MM.1S (cell line): ENCODE data around the gene TUFM.
"Not testable (repeated sequence)": the region's sequence is repeated elsewhere in the genome, so short reads cannot be mapped to it uniquely, and the experiment has no call there.

Source experiments
- DNase-seq: peaks from one replicate; pipeline ENCODE4 v3.0.0-alpha.2; 2015
- H2AFZ ChIP-seq: fragments of 300-600 bp; sonication (generic); 2 replicates; pipeline ENCODE4 v1.6.0; 2016; ENCODE audit warnings: antibody characterized with exemption, low read length
- H3F3A ChIP-seq: fragments of 300-600 bp; sonication (generic); 2 replicates; pipeline ENCODE4 v1.6.1; 2016; ENCODE audit warnings: mild to moderate bottlenecking, antibody characterized with exemption, low read length, moderate library complexity, mixed read lengths; ENCODE audit not compliant: insufficient read depth
- H3K27ac ChIP-seq: fragments of 300-600 bp; sonication (generic); 2 replicates; pipeline ENCODE4 v1.5.1; 2016; ENCODE audit warnings: mild to moderate bottlenecking, low read length
- H3K27me3 ChIP-seq: fragments of 300-600 bp; sonication (generic); replicated peaks from 2 replicates; pipeline ENCODE4 v1.6.0; 2016; ENCODE audit warnings: low read length; ENCODE audit not compliant: insufficient read depth
- H3K36me3 ChIP-seq: fragments of 300-600 bp; sonication (generic); replicated peaks from 2 replicates; pipeline ENCODE4 v1.6.1; 2016; ENCODE audit warnings: mild to moderate bottlenecking, low read length, mixed read lengths; ENCODE audit not compliant: insufficient read depth
- H3K4me1 ChIP-seq: fragments of 300-600 bp; sonication (generic); 2 replicates; pipeline ENCODE4 v1.6.1; 2016; ENCODE audit warnings: low read length, mixed read lengths
- H3K4me2 ChIP-seq: fragments of 300-600 bp; sonication (generic); 2 replicates; pipeline ENCODE4 v1.6.0; 2016; ENCODE audit warnings: low read depth, low read length
- H3K4me3 ChIP-seq: fragments of 300-600 bp; sonication (generic); 2 replicates; pipeline ENCODE4 v1.5.1; 2016; ENCODE audit warnings: low read length, mixed read lengths
- H3K79me2 ChIP-seq: fragments of 300-600 bp; sonication (generic); 2 replicates; pipeline ENCODE4 v1.6.1; 2016; ENCODE audit warnings: mixed run types, low read length, mixed read lengths
- H3K9ac ChIP-seq: fragments of 300-600 bp; sonication (generic); 2 replicates; pipeline ENCODE4 v1.6.1; 2016; ENCODE audit warnings: low read length, mixed read lengths
- H3K9me2 ChIP-seq: fragments of 300-600 bp; sonication (generic); replicated peaks from 2 replicates; pipeline ENCODE4 v1.6.1; 2016; ENCODE audit warnings: mild to moderate bottlenecking, low read length, mixed read lengths; ENCODE audit not compliant: insufficient read depth
- H3K9me3 ChIP-seq: fragments of 300-600 bp; sonication (generic); replicated peaks from 2 replicates; pipeline ENCODE4 v1.6.1; 2016; ENCODE audit warnings: mild to moderate bottlenecking, low read length, mixed read lengths; ENCODE audit not compliant: insufficient read depth
- H4K20me1 ChIP-seq: fragments of 300-600 bp; sonication (generic); 2 replicates; pipeline ENCODE4 v1.6.1; 2016; ENCODE audit warnings: mild to moderate bottlenecking, low read length, moderate library complexity, mixed read lengths; ENCODE audit not compliant: insufficient read depth
- EZH2 ChIP-seq: fragments of 300-600 bp; sonication (generic); optimal IDR thresholded peaks from 2 replicates; pipeline ENCODE3; 2017; ENCODE audit warnings: low read depth, mild to moderate bottlenecking, antibody characterized with exemption, low read length, mixed read lengths
- EZH2phosphoT487 ChIP-seq: fragments of 300-600 bp; sonication (generic); IDR thresholded peaks from 2 replicates; pipeline ENCODE4 v1.6.1; 2018; ENCODE audit warnings: antibody characterized with exemption, low read length
- TF ChIP-seq, protein P1 (sequence below): fragments of 300-600 bp; sonication (generic); IDR thresholded peaks from 2 replicates; pipeline ENCODE4 v1.5.1; 2016; ENCODE audit warnings: antibody characterized with exemption, low read length, mixed read lengths

TUFM gene

DNA sequence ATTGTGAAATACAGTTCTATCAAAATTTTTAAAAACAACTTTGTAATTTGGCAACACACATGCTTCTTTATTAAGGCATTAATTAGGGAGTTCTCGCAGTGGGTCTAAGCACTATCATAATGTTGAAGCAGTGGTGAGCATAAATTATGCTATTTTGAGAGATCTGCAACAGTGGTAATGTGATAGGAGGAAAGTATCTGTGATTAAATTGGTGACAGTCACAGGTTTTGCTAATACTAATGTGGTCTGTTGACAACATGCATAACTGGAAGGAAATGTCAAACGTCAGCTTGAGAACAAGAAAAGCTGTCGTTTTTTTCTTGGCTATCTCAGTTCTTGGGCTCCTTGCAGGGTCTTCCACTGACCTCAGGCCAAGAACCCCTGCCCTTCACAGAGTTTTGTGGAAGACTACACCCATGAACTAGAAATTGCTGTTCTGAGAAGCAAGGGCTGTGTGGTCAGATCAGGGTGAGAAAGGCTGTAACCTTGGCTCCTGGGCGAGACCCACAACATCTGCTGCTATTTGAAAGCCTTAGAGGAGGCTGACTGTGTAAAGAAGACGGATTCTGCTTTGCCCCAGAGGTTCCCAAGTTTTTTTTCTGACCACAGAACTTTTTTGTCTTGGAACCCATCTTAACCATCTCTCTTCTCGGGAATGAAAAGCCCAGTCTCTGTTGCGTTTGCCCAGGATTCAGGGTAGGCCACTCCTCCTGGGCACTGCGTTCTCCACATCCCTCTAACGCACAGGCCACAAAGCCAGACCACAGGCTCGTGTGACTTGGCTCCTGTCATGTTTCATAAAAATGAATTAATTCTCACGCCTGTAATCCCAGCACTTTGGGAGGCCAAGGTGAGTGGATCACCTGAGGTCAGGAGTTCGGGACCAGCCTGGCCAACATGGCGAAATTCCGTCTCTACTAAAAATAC, 46.1 kb upstream of the TUFM start:
- TF ChIP-seq EZH2 (no peak), EZH2phosphoT487 (no peak)
- TF ChIP-seq, protein P1, sequence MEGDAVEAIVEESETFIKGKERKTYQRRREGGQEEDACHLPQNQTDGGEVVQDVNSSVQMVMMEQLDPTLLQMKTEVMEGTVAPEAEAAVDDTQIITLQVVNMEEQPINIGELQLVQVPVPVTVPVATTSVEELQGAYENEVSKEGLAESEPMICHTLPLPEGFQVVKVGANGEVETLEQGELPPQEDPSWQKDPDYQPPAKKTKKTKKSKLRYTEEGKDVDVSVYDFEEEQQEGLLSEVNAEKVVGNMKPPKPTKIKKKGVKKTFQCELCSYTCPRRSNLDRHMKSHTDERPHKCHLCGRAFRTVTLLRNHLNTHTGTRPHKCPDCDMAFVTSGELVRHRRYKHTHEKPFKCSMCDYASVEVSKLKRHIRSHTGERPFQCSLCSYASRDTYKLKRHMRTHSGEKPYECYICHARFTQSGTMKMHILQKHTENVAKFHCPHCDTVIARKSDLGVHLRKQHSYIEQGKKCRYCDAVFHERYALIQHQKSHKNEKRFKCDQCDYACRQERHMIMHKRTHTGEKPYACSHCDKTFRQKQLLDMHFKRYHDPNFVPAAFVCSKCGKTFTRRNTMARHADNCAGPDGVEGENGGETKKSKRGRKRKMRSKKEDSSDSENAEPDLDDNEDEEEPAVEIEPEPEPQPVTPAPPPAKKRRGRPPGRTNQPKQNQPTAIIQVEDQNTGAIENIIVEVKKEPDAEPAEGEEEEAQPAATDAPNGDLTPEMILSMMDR: no peak
- Histone ChIP-seq H3K4me1 (no peaks in the 10 kb centered on the region), H3K9ac (no peak overlapping the region), H3K4me3 (no peak overlapping the region), H3K9me2 (no peaks in the 10 kb centered on the region), H4K20me1 (no peaks in the 10 kb centered on the region), H3K27ac (no peak overlapping the region), H3K27me3 (no peaks in the 10 kb centered on the region), H3F3A (no peaks in the 10 kb centered on the region), H3K36me3 (no peaks in the 10 kb centered on the region), H3K79me2 (no peaks in the 10 kb centered on the region), H3K9me3 (no peaks in the 10 kb centered on the region), H2AFZ (no peak overlapping the region), H3K4me2 (no peak overlapping the region)
- no peak for DNase-seq

DNA sequence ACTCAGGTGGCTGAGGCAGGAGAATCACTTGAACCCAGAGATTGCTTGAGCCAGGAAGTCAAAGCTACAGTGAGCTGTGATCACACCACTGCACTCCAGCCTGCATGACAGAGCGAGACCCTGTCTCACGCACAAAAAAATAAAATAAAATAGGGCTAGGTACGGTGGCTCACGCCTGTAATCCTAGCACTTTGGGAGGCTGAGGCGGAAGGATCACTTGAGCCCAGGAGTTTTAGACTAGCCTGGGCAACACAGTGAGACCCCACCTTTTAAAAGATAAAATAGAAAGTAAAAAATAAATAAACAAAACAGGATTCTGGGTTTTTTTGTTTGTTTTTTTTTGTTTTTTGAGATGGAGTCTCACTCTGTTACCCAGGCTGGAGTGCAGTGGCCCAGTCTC, 44.2 kb upstream of the TUFM start:
- not testable (repeated sequence) for H3K36me3 ChIP-seq, H3K27ac ChIP-seq, H2AFZ ChIP-seq, H3K79me2 ChIP-seq, H3K4me1 ChIP-seq, DNase-seq, H3F3A ChIP-seq, H3K9me2 ChIP-seq, H3K4me3 ChIP-seq, H3K9me3 ChIP-seq, H3K27me3 ChIP-seq, H4K20me1 ChIP-seq, H3K4me2 ChIP-seq, H3K9ac ChIP-seq

DNA sequence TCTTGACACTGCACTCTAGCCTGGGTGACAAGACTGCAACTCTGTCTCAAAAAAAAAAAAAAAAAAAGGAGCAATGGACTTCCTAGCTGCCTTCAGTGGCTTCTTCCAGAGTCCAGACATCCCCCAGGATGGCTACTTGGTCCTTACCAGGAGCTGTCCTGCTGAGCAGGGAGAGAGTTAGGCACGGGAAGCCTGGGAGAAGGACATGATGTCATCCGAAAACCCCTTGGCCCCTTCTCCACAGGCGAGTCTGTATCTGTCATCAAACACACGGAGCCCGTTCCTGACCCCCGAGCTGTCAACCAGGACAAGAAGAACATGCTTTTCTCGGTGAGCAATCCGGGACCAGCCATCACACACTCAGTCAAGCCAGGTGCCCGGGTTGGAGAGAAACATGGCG, 40.8 kb upstream of the TUFM start:
- Histone ChIP-seq H3K9me3 (no peaks in the 10 kb centered on the region), H3K36me3 (no peaks in the 10 kb centered on the region), H3K4me2 (no peak overlapping the region), H2AFZ (no peak overlapping the region), H3K4me1 (no peaks in the 10 kb centered on the region), H3K27me3 (no peaks in the 10 kb centered on the region), H4K20me1 (no peaks in the 10 kb centered on the region), H3K27ac (no peak overlapping the region), H3F3A (no peaks in the 10 kb centered on the region), H3K9ac (no peak overlapping the region), H3K4me3 (no peak overlapping the region), H3K9me2 (no peaks in the 10 kb centered on the region), H3K79me2 (no peaks in the 10 kb centered on the region)
- no peak for DNase-seq
- TF ChIP-seq EZH2 (no peak), EZH2phosphoT487 (no peak)
- TF ChIP-seq, protein P1: no peak

DNA sequence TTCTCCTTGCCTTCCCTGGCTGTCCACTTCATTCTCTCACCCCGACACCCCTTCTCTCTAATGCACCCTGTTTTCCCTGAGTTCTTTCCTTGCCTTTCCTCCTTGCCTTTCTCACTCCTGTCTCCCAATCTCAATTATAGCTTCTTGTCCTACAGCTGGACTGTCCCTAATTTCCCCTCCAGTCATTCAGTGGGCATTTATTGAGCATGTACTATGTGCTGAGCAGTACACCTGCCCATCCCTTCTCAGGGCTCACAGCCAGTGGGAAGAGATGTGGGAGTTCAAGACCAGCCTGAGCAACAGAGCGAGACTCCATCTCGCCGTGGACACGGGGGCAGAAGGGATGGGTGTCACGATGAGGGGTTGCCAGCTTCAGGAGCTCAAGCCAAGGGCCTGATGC, 37.9 kb upstream of the TUFM start:
- H3K9me2 ChIP-seq: no peaks in the 10 kb centered on the region
- H4K20me1 ChIP-seq: no peaks in the 10 kb centered on the region
- no peaks in the 10 kb centered on the region for H3F3A ChIP-seq
- no peak overlapping the region for H2AFZ ChIP-seq
- H3K79me2 ChIP-seq: no peaks in the 10 kb centered on the region
- no peak overlapping the region for H3K4me3 ChIP-seq
- H3K4me2 ChIP-seq: no peak overlapping the region
- no peak for DNase-seq
- H3K4me1 ChIP-seq: peaks cover 6% of the 10 kb centered on the region; the same call in 1 of the 2 replicates
- no peaks in the 10 kb centered on the region for H3K36me3 ChIP-seq
- no peak overlapping the region for H3K9ac ChIP-seq
- H3K9me3 ChIP-seq: no peaks in the 10 kb centered on the region
- no peak overlapping the region for H3K27ac ChIP-seq
- no peak for TF ChIP-seq EZH2phosphoT487
- TF ChIP-seq, protein P1: no peak
- TF ChIP-seq EZH2: no peak
- no peaks in the 10 kb centered on the region for H3K27me3 ChIP-seq
